Naive B cell (primary cell): ENCODE results near the gene MAP2K4. TPM values are rescaled to one million over a fixed set of nuclear protein-coding genes. Genes with fewer than 3 reads are reported as not detected.

Experiments used
- ATAC-seq, 2 donors: fragments of 150-1000 bp; cut with Tn5 transposase; 2 replicates each; pipeline ENCODE4 v1.10.0; 2021; ENCODE audit warnings: low read depth in 2 of 2, mild to moderate bottlenecking in 2 of 2, moderate library complexity in 2 of 2
- DNase-seq: peaks from one replicate; pipeline ENCODE4 v3.0.0; 2022
- H3K27ac Mint-ChIP-seq, 6 donors: one replicate each; pipeline ENCODE4 v1.8.0; 2020 to 2022; ENCODE audit warnings: mild to moderate bottlenecking in 6 of 6, mixed read lengths in 6 of 6, moderate library complexity in 5 of 6, inconsistent platforms in 2 of 6
- H3K27me3 Mint-ChIP-seq, 3 donors: one replicate each; pipeline ENCODE4 v1.8.0; 2021 to 2022; ENCODE audit warnings: mixed read lengths in 3 of 3, mild to moderate bottlenecking in 1 of 3
- H3K36me3 Mint-ChIP-seq, 2 donors: one replicate each; pipeline ENCODE4 v1.8.0; 2020 to 2022; ENCODE audit warnings: mixed read lengths in 2 of 2, inconsistent platforms in 1 of 2, mild to moderate bottlenecking in 1 of 2
- H3K4me1 Mint-ChIP-seq, 3 donors: one replicate each; pipeline ENCODE4 v1.8.0; 2020 to 2022; ENCODE audit warnings: mixed read lengths in 3 of 3, inconsistent platforms in 1 of 3, mild to moderate bottlenecking in 1 of 3, moderate library complexity in 1 of 3
- H3K4me3 Mint-ChIP-seq, 8 donors: one replicate each; pipeline ENCODE4 v1.8.0; 2020 to 2022; ENCODE audit warnings: mild to moderate bottlenecking in 8 of 8, mixed read lengths in 8 of 8, moderate library complexity in 8 of 8, inconsistent platforms in 2 of 8
- H3K9me3 Mint-ChIP-seq, 7 donors: one replicate each; pipeline ENCODE4 v1.8.0; 2020 to 2022; ENCODE audit warnings: mixed read lengths in 7 of 7, mild to moderate bottlenecking in 5 of 7, inconsistent platforms in 2 of 7, moderate library complexity in 1 of 7
- polyA plus RNA-seq, 6 donors: library from polyadenylated mRNA; unstranded; fragments of 300-500 nt; fragmentation: Illumina TruSeq; gene quantifications; one replicate each; pipeline ENCODE4 v1.2.3, GENCODE V29; 2021; ENCODE audit warnings: low read depth in 6 of 6

Gene MAP2K4
- polyA plus RNA-seq, 6 donors from 2014 or later: 8.2 to 25.5 (median 20.7) TPM

GRCh38 chr17:12110906-12111305, 90.2 kb downstream of the MAP2K4 start:
- Mint-ChIP-seq H3K27me3 (no peaks in the 10 kb centered on the region), H3K27ac (no peak overlapping the region), H3K4me1 (peaks cover 0 to 1% (median under 1%) of the 10 kb centered on the region in 3 donors), H3K36me3 (peaks cover 35% of the 10 kb centered on the region in 2 donors), H3K9me3 (no peaks in the 10 kb centered on the region), H3K4me3 (no peak overlapping the region)
- ATAC-seq: no peak
- no peak for DNase-seq

- Mint-ChIP-seq H3K27me3 (no peaks in the 10 kb centered on the region), H3K4me1 (peaks cover 0 to 4% (median 0%) of the 10 kb centered on the region in 3 donors), H3K27ac (peak overlapping the region in 1 of 6 donors; percentile 47), H3K36me3 (peaks cover 43 to 44% of the 10 kb centered on the region in 2 donors), H3K9me3 (no peaks in the 10 kb centered on the region), H3K4me3 (no peak overlapping the region)
- no peak for DNase-seq
- no peak for ATAC-seq
These were observed 92.5 kb downstream of the MAP2K4 start for GRCh38 chr17:12113156-12113555.

GRCh38 chr17:12114686-12115418, 94.2 kb downstream of the MAP2K4 start:
- H3K27ac Mint-ChIP-seq: no peak overlapping the region
- peaks cover 52 to 55% of the 10 kb centered on the region in 2 donors for H3K36me3 Mint-ChIP-seq
- no peaks in the 10 kb centered on the region for H3K27me3 Mint-ChIP-seq
- H3K4me3 Mint-ChIP-seq: no peak overlapping the region
- peaks cover 0 to 4% (median 0%) of the 10 kb centered on the region in 3 donors for H3K4me1 Mint-ChIP-seq
- ATAC-seq: no peak
- H3K9me3 Mint-ChIP-seq: peaks cover 0 to 5% (median 0%) of the 10 kb centered on the region in 7 donors
- DNase-seq: no peak

- DNase-seq (no peak), ATAC-seq (no peak)
- Mint-ChIP-seq H3K4me1 (peaks cover 0 to 4% (median 0%) of the 10 kb centered on the region in 3 donors), H3K27me3 (no peaks in the 10 kb centered on the region), H3K36me3 (peaks cover 46 to 55% of the 10 kb centered on the region in 2 donors), H3K9me3 (peaks cover 0 to 5% (median 0%) of the 10 kb centered on the region in 7 donors), H3K27ac (no peak overlapping the region), H3K4me3 (no peak overlapping the region)
These were observed 95.5 kb downstream of the MAP2K4 start for GRCh38 chr17:12116143-12116542.

- H3K36me3 Mint-ChIP-seq: peaks cover 45 to 47% of the 10 kb centered on the region in 2 donors
These were observed 97.9 kb downstream of the MAP2K4 start for GRCh38 chr17:12118617-12119016.

GRCh38 chr17:12122075-12122474, 101.4 kb downstream of the MAP2K4 start:
- ATAC-seq (no peak), DNase-seq (no peak)
- H3K4me1 Mint-ChIP-seq: peaks cover 0 to 4% (median 0%) of the 10 kb centered on the region in 3 donors
- no peak overlapping the region for H3K27ac Mint-ChIP-seq
- H3K27me3 Mint-ChIP-seq: no peaks in the 10 kb centered on the region
- peaks cover 54 to 61% of the 10 kb centered on the region in 2 donors for H3K36me3 Mint-ChIP-seq
- peaks cover 0 to 10% (median 4%) of the 10 kb centered on the region in 7 donors for H3K9me3 Mint-ChIP-seq
- H3K4me3 Mint-ChIP-seq: no peak overlapping the region

More at GRCh38 chr17:12118617-12119016, 97.9 kb downstream of the MAP2K4 start:
- Mint-ChIP-seq H3K4me1 (peaks cover 0 to 4% (median 0%) of the 10 kb centered on the region in 3 donors), H3K9me3 (peaks cover 0 to 5% (median 0%) of the 10 kb centered on the region in 7 donors), H3K27me3 (no peaks in the 10 kb centered on the region), H3K4me3 (no peak overlapping the region), H3K27ac (no peak overlapping the region)
- ATAC-seq (no peak), DNase-seq (no peak)

- DNase-seq: no peak
- no peaks in the 10 kb centered on the region for H3K27me3 Mint-ChIP-seq
- no peaks in the 10 kb centered on the region for H3K4me1 Mint-ChIP-seq
- no peak for ATAC-seq
- peaks cover 60 to 67% of the 10 kb centered on the region in 2 donors for H3K36me3 Mint-ChIP-seq
- no peak overlapping the region for H3K27ac Mint-ChIP-seq
- H3K4me3 Mint-ChIP-seq: no peak overlapping the region
- peaks cover 0 to 8% (median 4%) of the 10 kb centered on the region in 7 donors for H3K9me3 Mint-ChIP-seq
These were observed 106.5 kb downstream of the MAP2K4 start for GRCh38 chr17:12127177-12127576.

GRCh38 chr17:12127667-12128066, 107.0 kb downstream of the MAP2K4 start:
- H3K36me3 Mint-ChIP-seq: peaks cover 65 to 72% of the 10 kb centered on the region in 2 donors
- H3K4me1 Mint-ChIP-seq: no peaks in the 10 kb centered on the region
- no peaks in the 10 kb centered on the region for H3K27me3 Mint-ChIP-seq
- ATAC-seq (no peak), DNase-seq (no peak)
- peaks cover 0 to 8% (median 4%) of the 10 kb centered on the region in 7 donors for H3K9me3 Mint-ChIP-seq
- no peak overlapping the region for H3K27ac Mint-ChIP-seq
- no peak overlapping the region for H3K4me3 Mint-ChIP-seq

GRCh38 chr17:12128946-12129345, 108.3 kb downstream of the MAP2K4 start:
- DNase-seq (no peak), ATAC-seq (no peak)
- Mint-ChIP-seq H3K36me3 (peaks cover 58 to 69% of the 10 kb centered on the region in 2 donors), H3K9me3 (peaks cover 0 to 8% (median 4%) of the 10 kb centered on the region in 7 donors), H3K27ac (peak overlapping the region in 1 of 6 donors; percentile 4), H3K4me3 (no peak overlapping the region), H3K4me1 (no peaks in the 10 kb centered on the region), H3K27me3 (no peaks in the 10 kb centered on the region)

- ATAC-seq (no peak), DNase-seq (no peak)
- Mint-ChIP-seq H3K4me3 (no peak overlapping the region), H3K27ac (no peak overlapping the region), H3K4me1 (no peaks in the 10 kb centered on the region), H3K9me3 (peaks cover 0 to 12% (median 7%) of the 10 kb centered on the region in 7 donors), H3K36me3 (peaks cover 64 to 67% of the 10 kb centered on the region in 2 donors), H3K27me3 (no peaks in the 10 kb centered on the region)
These were observed 112.5 kb downstream of the MAP2K4 start for GRCh38 chr17:12133183-12133582.

GRCh38 chr17:12134101-12134500, 113.4 kb downstream of the MAP2K4 start:
- no peak overlapping the region for H3K27ac Mint-ChIP-seq
- H3K4me1 Mint-ChIP-seq: no peaks in the 10 kb centered on the region
- DNase-seq (no peak), ATAC-seq (no peak)
- H3K9me3 Mint-ChIP-seq: peaks cover 0 to 12% (median 7%) of the 10 kb centered on the region in 7 donors
- H3K27me3 Mint-ChIP-seq: no peaks in the 10 kb centered on the region
- H3K36me3 Mint-ChIP-seq: peaks cover 64 to 70% of the 10 kb centered on the region in 2 donors
- no peak overlapping the region for H3K4me3 Mint-ChIP-seq

GRCh38 chr17:12134587-12134986, 113.9 kb downstream of the MAP2K4 start:
- no peak overlapping the region for H3K27ac Mint-ChIP-seq
- ATAC-seq: no peak
- H3K4me3 Mint-ChIP-seq: no peak overlapping the region
- no peaks in the 10 kb centered on the region for H3K27me3 Mint-ChIP-seq
- peaks cover 60 to 68% of the 10 kb centered on the region in 2 donors for H3K36me3 Mint-ChIP-seq
- H3K4me1 Mint-ChIP-seq: no peaks in the 10 kb centered on the region
- DNase-seq: no peak
- H3K9me3 Mint-ChIP-seq: peaks cover 0 to 12% (median 7%) of the 10 kb centered on the region in 7 donors

GRCh38 chr17:12136243-12136642, 115.6 kb downstream of the MAP2K4 start:
- Mint-ChIP-seq H3K9me3 (peaks cover 0 to 12% (median 7%) of the 10 kb centered on the region in 7 donors), H3K36me3 (peaks cover 65 to 73% of the 10 kb centered on the region in 2 donors), H3K27ac (peak overlapping the region in 1 of 6 donors; percentile 64), H3K27me3 (no peaks in the 10 kb centered on the region), H3K4me3 (no peak overlapping the region), H3K4me1 (no peaks in the 10 kb centered on the region)
- ATAC-seq: no peak
- no peak for DNase-seq

GRCh38 chr17:12136646-12137045, 116.0 kb downstream of the MAP2K4 start:
- Mint-ChIP-seq H3K27ac (no peak overlapping the region), H3K4me3 (no peak overlapping the region), H3K4me1 (no peaks in the 10 kb centered on the region), H3K36me3 (peaks cover 69 to 74% of the 10 kb centered on the region in 2 donors), H3K9me3 (peaks cover 0 to 12% (median 7%) of the 10 kb centered on the region in 7 donors), H3K27me3 (no peaks in the 10 kb centered on the region)
- no peak for DNase-seq
- no peak for ATAC-seq
